Measurements from ENCODE around the gene RAMP1.
"Not testable (repeated sequence)": the region's sequence is repeated elsewhere in the genome, so short reads cannot be mapped to it uniquely, and the experiment has no call there.

Gene RAMP1

GRCh38 chr2:237859533-237860272, at the start of gene RAMP1:
Gene RAMP1, plus strand, starts transcription at chr2:237859623. Its CDS starts 53 bp downstream, at chr2:237859676.
- peak in 1 of 2 experiments; percentile 31 for DNase-seq

GRCh38 chr2:237815637-237816036, 43.8 kb upstream of the RAMP1 start:
- no peak for DNase-seq

DNA sequence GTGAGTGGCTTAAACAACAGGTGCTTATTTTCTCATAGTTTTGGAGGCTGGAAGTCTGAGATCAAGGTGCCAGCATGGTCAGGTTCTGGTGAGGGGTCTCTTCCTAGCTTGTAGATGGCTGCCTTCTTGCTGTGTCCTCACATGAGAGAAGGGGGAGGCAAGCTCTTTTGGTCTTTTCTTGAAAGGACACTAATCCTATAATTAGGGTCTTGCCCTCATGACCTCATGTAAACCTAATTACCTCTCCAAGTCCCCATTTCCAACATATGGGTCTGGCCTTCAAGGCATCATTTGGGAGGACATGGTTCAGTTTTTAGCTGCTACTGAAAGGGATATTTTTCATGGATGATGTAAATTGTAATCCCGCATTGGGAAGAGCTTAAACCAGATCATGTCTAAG, 42.9 kb upstream of the RAMP1 start:
- no peak for DNase-seq

DNA sequence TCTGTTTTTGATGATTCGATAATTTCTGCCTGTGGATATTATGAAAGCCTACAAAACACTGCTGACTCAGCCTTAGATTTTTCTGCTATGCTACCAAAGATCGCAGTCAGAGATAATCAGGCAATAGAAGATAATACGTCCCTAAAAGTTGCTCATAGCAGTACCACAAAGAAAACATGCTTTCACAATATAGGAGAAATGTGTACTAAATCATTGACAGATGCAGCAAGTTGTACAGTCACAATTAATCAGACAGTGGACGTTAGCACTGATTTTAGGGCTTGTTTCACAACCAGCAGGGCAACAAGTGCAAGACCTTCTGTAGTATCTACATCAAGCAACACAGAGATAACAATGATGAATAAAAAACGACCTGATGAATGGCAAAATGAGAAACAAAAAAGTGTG, 41.4 kb upstream of the RAMP1 start:
- no peak for DNase-seq

- DNase-seq, result no peak
These were observed 40.2 kb upstream of the RAMP1 start for GRCh38 chr2:237819231-237819630.

- DNase-seq, result no peak
These were observed 39.0 kb upstream of the RAMP1 start for GRCh38 chr2:237820421-237820820.

DNA sequence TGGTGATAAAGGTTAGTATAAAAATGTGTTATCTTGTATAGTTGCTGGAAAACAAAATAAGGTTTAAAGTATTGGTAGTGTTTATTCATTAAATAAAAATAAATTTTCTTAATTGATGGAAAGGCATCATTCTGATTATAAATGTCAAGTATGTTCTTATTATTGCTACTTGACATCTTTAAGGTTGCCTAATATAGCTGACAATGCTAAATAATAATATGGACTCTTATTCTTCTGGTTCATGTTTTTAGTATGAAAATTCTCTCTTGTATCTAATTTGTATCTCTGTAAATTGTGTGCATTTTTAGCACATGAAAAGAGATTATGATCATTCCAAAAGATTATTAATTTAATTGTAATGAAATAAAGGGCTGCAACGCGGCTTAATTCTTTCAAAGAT, 35.9 kb upstream of the RAMP1 start:
- no peak for DNase-seq

DNA sequence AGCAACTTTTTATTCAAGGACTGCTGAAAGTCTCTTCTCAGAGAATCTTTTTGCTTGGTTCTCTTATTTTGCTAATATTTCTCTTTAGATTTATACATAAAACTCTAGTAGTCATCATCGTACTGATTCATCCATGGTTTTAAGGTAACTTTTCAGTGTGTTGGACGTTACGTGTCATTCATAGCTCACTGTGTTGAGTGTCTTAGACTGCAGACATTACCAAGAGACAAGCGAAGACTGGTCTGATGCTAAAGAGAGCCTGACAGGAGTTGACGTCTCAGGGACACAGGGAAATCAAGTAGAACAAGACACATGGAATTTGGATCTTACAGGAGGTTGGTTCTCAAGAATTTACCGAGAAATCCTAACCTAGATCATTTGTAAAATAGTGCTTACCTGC, 35.3 kb upstream of the RAMP1 start:
- no peak for DNase-seq

- DNase-seq, result no peak
These were observed 31.9 kb upstream of the RAMP1 start for GRCh38 chr2:237827421-237827987.

DNA sequence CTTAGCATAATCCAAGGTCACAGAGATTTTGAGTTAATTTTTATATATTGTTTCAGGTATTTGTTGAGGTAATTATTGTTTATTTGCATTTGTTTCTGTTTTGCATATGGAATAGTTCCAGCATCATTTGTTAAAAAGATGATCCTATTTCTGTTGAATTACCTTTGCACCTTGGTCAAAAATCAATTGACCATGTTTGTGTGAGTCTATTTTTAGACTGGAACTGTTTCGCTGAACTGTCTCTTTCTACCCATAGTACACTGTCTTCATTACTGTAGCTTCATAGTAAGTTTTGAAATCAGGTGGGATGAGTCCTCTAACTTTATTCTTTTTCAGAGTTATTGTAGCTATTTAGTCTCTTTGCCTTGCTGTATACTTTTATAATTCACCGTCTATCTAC, 28.9 kb upstream of the RAMP1 start:
- no peak for DNase-seq

DNA sequence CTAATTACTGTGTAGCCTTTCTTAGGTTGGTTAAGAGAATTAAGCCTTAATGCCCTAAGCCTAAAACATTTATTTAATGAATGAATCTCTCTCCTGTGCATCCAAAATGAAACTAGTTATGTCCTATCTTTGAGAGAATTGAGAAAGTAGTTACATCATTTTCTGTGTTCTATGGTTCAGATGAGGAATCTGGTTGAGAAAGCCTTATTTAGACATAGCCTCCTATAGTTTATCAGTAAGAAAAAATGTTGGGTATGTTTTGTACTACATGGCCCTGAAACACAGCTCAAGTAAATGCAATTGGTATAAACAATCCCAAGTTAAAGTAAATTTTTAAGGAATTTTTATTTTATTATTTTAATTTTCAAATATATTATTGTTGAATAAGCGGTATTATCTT, 25.9 kb upstream of the RAMP1 start:
- DNase-seq, result no peak

DNA sequence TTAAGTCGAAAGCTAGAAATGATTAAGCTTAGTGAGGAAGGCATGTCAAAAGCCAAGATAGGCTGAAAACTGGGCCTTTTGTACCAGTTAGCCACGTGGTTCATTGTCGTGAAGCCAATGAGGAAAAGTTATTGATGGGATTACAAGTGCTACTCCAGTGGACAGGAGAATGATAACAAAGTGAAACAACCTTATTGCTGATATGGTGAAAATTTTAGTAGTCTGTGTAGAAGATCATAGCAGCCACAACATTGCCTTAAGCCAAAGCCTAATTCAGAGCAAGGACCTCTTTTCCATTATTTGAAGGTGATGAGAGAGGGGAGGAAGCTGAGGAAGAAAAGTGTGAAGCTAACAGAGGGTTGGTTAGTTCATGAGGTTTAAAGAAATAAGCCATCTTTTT, 24.1 kb upstream of the RAMP1 start:
- DNase-seq, result no peak

DNA sequence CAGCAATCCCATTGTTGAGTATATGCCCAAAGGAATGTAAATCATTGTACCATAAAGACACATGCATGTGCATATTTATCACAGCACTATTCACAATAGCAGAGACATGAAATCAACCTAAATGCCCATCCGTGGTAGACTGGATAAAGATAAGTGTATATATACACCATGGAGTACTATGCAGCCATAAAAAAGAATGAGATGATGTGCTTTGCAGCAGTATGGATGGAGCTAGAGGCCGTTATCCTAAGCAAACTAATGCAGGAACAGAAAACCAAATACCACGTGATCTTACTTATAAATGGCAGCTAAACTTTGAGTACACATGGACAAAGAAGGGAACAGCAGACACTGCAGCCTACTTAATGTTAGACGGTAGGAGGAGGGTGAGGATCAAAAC, 18.4 kb upstream of the RAMP1 start:
- no peak for DNase-seq

DNA sequence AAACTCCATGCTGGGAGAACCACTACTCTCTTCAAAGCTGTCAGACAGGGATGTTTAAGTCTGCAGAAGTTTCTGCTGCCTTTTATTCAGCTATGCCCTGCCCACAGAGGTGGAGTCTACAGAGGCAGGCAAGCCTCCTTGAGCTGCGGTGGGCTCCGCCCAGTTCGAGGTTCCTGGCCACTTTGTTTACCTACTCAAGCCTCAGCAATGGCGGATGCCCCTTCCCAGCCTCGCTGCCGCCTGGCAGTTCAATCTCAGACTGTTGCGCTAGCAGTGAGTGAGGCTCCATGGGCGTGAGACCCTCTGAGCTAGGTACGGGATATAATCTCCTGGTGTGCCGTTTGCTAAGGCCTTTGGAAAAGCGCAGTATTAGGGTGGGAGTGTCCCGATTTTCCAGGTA, 10.5 kb upstream of the RAMP1 start:
- DNase-seq, result not testable (repeated sequence)

GRCh38 chr2:237854295-237854694, 5.1 kb upstream of the RAMP1 start:
- DNase-seq, result no peak

DNA sequence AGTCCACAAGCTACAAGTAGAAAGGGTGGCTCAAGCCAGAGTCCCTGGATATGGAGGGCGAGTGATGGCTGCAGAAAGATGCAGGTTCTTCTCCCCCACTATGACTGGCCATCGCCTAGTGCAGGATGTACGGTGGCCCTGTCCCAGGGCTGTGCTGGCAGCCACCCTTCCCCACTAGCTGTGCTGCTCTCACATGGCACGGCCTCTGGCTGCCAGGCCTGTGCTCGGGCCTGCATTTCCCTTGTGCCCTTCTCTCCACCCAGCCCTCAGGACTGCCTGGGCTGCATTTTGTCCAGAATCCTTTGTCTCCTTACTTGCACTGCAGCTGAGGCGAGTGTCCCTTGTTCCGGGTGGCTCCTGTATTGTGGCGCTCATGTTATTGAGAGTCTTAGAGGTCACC, 1.6 kb upstream of the RAMP1 start:
- no peak for DNase-seq

- DNase-seq, result peak; percentile 39 to 60
These were observed 935 bp upstream of the RAMP1 start for GRCh38 chr2:237858294-237859081.

DNA sequence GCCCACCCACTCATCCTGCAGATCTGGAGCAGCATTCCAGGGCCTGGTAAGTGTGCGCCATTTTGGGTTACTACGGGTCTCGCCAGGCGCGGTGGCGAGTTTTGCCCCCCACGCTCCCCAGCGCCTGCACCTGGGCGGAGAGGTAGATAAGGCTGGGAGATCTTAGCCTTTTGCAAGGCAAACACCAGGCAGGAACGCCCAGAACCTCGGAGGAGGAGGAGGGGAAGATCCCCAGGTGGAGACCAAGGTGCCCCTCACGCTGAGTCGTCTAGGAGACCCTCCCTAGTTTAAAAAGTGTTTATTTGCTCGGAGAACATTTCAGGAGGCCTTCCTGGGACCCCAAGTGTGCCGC, 365 bp upstream of the RAMP1 start:
- DNase-seq, result no peak

DNA sequence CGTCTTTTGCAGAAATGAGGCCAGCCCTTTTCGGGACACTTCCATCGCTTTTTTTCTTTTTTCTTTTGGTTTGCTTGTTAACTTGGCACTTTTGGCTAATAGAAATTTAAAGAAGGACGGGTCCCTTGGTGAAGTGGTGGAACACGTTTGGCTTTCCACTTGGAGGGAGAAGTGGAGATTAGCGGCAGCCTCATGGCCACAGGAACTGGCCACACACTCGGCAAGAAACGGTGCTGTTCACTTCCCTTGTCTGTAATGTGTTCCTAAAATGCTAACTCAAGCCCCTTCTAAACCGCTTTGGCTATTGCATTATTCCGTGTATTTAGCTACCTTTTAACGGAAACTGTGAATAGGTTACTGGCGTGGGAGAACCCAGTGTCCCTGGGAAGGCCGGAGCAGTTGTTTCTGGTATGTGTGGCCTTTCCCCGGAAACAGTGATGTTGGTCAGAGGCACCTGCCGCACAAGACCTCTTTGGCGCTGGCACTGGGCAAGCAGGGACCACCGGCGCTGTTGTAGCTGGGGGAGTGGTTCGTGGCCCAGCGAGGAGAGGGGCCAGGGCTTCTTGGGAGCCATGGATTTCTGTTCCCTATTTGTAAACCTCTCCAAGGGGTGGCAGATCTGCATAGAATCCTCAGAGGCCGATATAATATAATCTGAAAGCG, 981 bp downstream of the RAMP1 start:
- DNase-seq, result no peak

DNA sequence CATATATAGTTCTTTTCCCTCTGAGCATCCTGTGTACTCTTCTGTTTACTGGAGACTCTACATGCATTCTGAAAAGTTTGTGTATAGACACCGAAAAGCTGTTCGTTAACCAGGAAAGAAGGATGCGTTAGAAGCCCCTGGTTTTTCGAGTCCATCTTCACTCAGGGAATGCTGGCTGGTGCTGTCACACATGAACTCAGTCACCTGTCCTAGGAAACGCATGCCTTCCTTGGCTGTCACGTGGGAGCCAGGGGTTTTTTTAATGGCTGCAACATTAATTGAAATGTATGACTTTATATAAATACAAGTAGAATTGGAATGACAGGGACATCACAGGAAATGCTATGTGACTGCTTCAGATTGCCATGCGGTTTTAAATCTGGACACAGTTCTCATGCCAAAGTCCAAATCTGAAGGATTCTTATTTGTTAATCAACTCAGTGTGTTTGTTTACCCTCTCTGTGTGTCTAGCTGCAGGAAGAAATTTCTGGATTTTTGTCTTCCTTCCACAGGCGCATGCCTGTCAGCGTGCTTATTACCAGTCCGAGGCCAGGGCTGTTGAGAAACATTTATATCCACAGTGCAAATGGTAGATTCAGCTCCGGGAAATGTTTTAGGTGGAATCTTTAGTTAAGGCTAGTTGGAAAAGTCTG, 2.6 kb downstream of the RAMP1 start:
- DNase-seq, result no peak

- DNase-seq, result no peak
These were observed 3.1 kb downstream of the RAMP1 start for GRCh38 chr2:237862528-237862895.

DNA sequence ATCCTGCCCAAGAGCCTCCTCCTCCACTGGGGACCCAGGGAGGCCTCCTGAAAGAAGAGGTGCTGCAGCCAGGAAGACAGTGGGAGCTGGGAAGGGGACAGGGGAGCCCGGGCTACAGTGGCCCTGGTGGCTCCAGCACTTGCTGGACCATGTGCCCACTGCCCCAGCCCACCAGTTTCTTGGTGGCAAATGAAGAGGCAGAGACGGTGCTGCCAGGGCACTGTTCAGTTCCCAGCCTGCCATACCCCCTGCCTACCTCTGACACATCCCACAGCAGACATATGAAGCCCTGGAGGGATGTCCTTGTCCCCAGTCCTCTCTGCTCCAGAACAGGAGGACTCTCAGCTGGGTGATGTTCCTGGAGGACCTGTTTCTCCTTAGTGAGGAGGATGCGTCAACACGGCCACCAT, 3.7 kb downstream of the RAMP1 start:
- no peak for DNase-seq

Data from activated CD4-positive, alpha-beta T cell treated with anti-CD3 and anti-CD28 coated beads, Interleukin-2, amount 50 U/mL, for 48 hours (primary cell).